ENCODE results near the gene EPS15.

- TF ChIP-seq ZBTB42 (CRISPR knock-in tag; IDR thresholded peaks at IDR 0.05) (no peak), ZFP90 (CRISPR knock-in tag; IDR thresholded peaks at IDR 0.05; ENCODE audit: borderline replicate concordance) (no peak), EED (CRISPR knock-in tag; IDR thresholded peaks at IDR 0.05) (no peak), ZNF350 (CRISPR knock-in tag; IDR thresholded peaks at IDR 0.05; ENCODE audit: borderline replicate concordance, low read depth) (no peak), MAZ (IDR thresholded peaks at IDR 0.05; ENCODE audit: borderline replicate concordance, low read depth, low read length) (no peak), MAZ (CRISPR knock-in tag; IDR thresholded peaks at IDR 0.05; ENCODE audit: low read depth) (no peak), HMG20B (CRISPR knock-in tag; conservative IDR thresholded peaks at IDR 0.05) (no peak), POLR2AphosphoS5 (IDR thresholded peaks at IDR 0.05; ENCODE audit: low read depth, low read length) (no peak), ZNF512 (CRISPR knock-in tag; IDR thresholded peaks at IDR 0.05) (no peak), POLR2AphosphoS2 (IDR thresholded peaks at IDR 0.05; ENCODE audit: low read depth, low read length) (no peak), FLYWCH1 (CRISPR knock-in tag; IDR thresholded peaks at IDR 0.05) (no peak)
Observed at GRCh38 chr1:51453010-51453409, 66.1 kb downstream of the EPS15 start.
